Measurements from ENCODE around the gene TPP2.

The TPP2 gene

GRCh38 chr13:102596147-102597028 lies at the start of gene TPP2:
Gene TPP2 (plus strand): TSS chr13:102596986. CDS start chr13:102597039, 53 bp downstream.
- peak; percentile 97 to 98 for DNase-seq

GRCh38 chr13:102548811-102549210 lies 48.0 kb upstream of the TPP2 start:
- no peak for DNase-seq

- DNase-seq, result no peak
Observed at GRCh38 chr13:102550507-102550906, 46.3 kb upstream of the TPP2 start.

- DNase-seq, result peak in 1 of 2 donors; percentile 46
Observed at GRCh38 chr13:102555914-102556553, 40.8 kb upstream of the TPP2 start.

DNA sequence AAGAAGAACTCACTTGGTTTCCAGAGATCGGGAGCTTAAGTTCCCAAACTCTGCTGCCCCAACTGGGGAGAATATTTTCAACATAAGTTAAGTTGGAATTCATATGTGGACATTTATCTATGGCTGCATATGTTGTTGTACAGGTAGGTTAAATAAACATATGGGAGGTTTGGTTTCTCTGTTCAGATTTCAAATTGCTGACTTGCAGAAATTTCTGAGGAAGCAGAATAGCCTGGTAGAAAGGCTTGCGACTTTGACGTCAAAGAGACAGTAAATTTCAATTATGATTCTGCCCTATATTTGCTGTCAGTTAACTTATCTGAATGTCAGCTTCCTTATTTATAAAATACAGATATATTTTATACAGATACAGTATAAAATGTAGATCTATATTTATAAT lies 40.0 kb upstream of the TPP2 start:
- no peak for DNase-seq

DNA sequence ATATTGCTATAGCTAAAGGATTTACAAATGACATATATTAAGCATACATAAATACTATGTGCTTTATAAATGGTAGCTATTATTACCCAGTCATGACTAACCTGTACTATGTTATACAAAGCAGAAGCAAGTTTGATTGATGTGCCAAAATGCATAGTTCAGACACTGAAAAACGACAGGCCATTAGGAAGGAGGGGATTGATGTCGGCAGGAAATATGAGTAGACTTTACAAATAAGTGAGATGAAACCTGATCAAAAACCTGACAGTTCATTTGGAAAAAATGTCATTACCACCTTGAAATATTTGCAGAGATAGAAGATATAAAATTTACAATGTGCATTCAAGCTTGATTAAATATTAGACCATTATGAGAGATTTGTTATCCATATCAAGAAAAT lies 38.8 kb upstream of the TPP2 start:
- no peak for DNase-seq

DNA sequence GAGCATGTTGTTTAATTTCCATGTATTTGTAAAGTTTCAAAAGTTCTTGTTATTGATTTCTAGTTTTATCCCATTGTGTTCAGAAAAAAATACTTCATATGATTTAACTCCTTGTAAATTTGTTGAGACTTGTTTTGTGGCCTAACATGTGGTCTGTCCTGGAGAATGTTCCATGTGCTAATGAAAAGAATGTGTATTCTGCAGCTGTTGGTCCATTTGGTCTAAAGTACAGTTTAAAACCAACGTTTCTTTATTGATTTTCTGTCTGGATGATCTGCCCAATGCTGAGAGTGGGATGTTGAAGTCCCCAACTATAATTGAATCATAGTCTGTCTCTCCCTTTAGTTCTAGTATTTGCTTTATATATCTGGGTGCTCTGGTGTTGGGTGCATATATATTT lies 34.9 kb upstream of the TPP2 start:
- no peak for DNase-seq

DNA sequence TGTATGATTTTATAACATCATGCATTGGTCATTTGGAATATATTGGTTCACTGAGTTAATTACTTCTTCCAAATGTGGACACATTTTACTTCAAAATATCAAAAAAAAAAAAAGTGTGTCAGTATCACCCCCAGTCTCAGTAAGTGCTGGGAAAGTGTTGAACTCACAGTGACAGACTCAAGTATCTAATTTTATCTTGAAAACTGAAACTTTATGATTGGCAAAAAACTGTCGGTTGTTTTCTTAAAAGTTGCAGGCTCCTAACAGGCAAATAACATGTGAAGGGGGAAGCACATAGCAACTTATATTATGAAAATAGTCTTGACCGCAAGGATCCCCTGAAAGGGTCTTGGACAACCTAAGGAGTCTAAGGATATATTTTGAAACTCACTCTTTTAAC lies 33.5 kb upstream of the TPP2 start:
- no peak for DNase-seq

DNA sequence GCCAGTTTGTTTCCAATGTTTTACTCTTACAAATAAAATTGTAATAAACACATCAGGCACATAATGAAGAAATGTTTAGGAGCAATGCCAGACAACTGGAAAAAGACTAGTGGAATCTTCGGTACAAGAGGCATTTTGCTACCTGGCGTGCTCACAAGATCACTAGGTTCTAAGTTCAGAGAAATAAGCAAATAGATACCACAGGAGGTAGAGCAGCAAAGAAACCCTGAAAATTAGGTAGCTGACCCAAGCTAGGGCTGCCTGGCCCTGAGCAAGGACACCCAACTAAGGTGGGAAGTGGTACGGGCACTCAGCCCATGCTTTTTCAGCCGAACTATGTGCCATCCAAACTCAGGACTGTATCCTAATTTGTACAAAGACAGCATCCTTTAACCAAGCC lies 32.2 kb upstream of the TPP2 start:
- no peak for DNase-seq

DNA sequence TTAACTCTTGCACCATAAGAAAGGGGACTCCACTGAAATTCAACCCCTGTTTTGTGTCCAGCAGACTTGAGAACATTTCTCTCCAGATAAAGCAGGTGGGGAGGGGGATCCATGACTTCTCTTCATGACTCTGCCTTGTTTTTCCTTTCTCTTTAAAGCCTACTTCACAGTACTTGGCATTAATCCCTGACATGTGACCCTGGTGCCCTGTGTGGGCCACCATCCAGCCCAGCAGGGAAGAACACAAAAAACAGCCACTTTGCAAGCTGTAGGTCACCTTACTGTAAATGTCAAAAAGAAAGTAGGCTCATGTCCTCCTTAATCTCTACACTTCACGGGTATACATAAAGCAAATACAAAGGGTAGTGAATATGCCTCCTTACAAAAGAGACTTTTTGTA lies 30.3 kb upstream of the TPP2 start:
- no peak for DNase-seq

DNA sequence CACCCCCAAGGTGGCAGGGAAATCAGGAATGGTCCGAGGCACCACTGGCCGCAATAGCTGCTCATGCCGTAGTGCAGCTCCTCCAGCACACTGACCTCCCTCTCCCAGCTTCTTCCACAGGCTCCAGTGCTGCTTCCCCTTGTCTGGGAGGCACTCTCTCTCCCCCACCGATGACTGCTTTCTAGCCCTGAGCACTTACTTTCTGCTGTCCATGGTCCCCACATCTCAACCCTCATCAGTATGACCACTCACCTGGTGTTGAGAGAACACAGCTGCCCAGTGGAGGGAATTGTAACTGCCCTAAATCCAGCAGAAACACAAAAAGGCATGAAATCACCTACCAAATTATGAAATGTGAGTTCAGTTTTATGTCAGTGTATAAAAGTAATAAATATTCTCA lies 28.9 kb upstream of the TPP2 start:
- DNase-seq, result no peak

GRCh38 chr13:102569488-102569887 lies 27.3 kb upstream of the TPP2 start:
- DNase-seq, result no peak

DNA sequence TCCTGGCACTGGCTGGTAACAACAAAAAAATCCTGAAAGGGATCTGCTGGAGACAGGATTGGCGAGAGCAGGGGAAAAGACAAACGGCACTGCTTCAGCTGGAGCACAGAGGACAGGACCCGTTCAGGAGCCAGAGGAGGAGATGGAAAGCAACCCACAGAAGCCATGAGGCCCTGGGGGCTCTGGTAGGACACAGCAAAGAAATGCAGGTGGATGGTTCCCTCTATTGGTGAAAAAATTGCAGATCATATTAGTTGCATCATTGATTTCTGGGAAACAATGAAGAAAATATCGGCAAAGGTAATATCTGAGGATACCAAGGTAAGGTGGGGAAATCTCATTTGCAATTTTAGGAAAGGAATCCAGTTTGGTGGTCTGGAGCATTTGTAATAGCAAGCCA lies 25.7 kb upstream of the TPP2 start:
- no peak for DNase-seq

DNA sequence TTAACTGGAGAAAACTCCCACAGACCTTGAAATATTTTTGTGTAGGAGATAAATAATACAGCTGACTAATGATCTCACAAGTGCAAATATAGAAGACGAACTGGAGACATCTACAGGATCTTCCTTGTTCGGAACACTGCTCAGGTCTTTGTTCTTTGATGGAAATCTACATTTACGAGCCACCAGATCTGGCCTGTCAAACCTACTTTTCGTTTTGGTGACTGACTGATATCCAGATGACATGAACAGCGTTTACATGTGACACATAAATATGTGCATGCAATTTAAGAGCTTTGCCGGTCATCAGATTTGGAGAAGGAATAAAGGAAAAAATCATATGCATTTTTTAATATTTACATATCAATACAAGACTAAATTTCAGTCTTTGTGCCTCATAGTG lies 24.5 kb upstream of the TPP2 start:
- DNase-seq, result no peak

- peak; percentile 35 to 77 for DNase-seq
Observed at GRCh38 chr13:102580552-102581169, 16.1 kb upstream of the TPP2 start.

GRCh38 chr13:102582256-102582655 lies 14.5 kb upstream of the TPP2 start:
- DNase-seq, result no peak

- DNase-seq, result no peak
Observed at GRCh38 chr13:102584434-102584833, 12.4 kb upstream of the TPP2 start.

- no peak for DNase-seq
Observed at GRCh38 chr13:102586615-102587014, 10.2 kb upstream of the TPP2 start.

DNA sequence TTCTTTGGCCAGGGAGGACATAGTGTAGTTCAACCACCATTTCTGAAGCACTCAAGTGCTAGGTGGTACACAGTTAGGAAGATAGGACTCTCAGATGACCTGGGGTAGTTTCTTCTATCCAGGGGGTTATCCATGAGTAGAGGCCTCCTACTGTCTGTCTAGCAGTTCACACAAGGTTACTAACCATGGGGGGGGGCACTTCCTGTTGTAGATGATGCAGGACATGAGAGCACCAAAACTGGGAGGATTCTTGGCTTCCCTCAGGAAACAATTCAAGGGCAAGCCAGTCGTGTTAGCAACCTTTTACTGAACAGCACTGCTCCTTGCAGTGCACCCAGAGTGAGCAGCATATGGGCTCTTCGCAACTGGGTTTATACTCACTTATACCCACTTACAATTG lies 8.9 kb upstream of the TPP2 start:
- no peak for DNase-seq

GRCh38 chr13:102589301-102589822 lies 7.4 kb upstream of the TPP2 start:
- DNase-seq, result no peak

- DNase-seq, result peak; percentile 81 to 86
Observed at GRCh38 chr13:102591988-102592781, 4.6 kb upstream of the TPP2 start.

DNA sequence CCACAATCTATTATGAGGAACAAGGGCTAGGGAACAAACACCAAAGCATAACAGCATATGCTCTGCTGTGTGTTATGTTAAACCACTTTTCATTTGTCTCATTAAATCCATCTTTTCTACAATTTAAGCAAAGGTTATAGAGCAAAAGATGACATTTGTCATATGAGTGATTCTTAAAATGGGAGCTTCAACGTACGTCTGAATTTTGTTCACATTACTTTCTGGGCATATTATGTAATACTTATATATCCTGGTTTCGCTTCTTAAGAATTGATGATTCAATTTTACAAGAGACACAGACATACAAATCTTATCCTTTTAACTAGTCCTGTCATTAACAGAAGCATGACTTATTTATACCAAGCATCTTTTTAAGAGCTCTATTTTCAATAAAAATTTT lies 3.3 kb upstream of the TPP2 start:
- DNase-seq, result no peak
